ENCODE data around the gene WNT9B.

WNT9B gene

DNA sequence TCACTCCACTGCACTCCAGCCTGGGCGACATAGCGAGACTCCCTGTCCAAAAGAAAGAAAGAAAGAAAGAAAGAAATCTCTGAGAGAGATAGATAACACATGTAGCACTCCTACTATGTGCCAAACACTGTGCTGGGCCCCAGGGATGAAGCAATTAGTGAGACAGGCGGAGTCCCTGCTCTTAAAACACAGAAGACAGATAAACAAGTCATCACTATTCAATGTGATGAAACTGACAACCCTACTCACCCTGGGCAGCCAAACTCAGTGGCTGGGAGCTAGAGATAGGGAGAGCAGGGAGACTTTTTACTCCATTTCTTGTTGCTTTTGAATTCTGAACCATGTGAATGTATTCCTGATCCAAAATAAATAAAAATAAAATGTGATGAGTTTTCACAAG is 36.3 kb downstream of the WNT9B start:
- Histone ChIP-seq H3K27me3 (ENCODE audit: insufficient read depth, poor library complexity, severe bottlenecking) (peaks cover 4% of the 10 kb centered on the region), H3K27ac (replicated peaks) (no peak overlapping the region), H3K4me3 (replicated peaks; ENCODE audit: insufficient read depth, low read length) (no peak overlapping the region)
- TF ChIP-seq SPI1 (IDR thresholded peaks at IDR 0.05; ENCODE audit: borderline replicate concordance, low read depth): no peak
- TF ChIP-seq GABPA (IDR thresholded peaks at IDR 0.05; ENCODE audit: low read depth): no peak
- TF ChIP-seq REST (IDR thresholded peaks at IDR 0.05; ENCODE audit: insufficient replicate concordance, low read depth): no peak
- DNase-seq (ENCODE audit: low read depth in 1 of 2, low spot score in 1 of 2): no peak

GRCh38 chr17:46888727-46889126 is 37.3 kb downstream of the WNT9B start:
- Histone ChIP-seq H3K4me3 (replicated peaks; ENCODE audit: insufficient read depth, low read length) (no peak overlapping the region), H3K27me3 (ENCODE audit: insufficient read depth, poor library complexity, severe bottlenecking) (peaks cover 7% of the 10 kb centered on the region), H3K27ac (replicated peaks) (no peak overlapping the region)
- no peak for DNase-seq (ENCODE audit: low read depth in 1 of 2, low spot score in 1 of 2)
- TF ChIP-seq CTCF (IDR thresholded peaks at IDR 0.05; ENCODE audit: insufficient read depth, low read length): no peak
- no peak for TF ChIP-seq POLR2AphosphoS5 (IDR thresholded peaks at IDR 0.05; ENCODE audit: low read depth)
- no peak for TF ChIP-seq SPI1 (IDR thresholded peaks at IDR 0.05; ENCODE audit: borderline replicate concordance, low read depth)
- no peak for TF ChIP-seq GABPA (IDR thresholded peaks at IDR 0.05; ENCODE audit: low read depth)
- no peak for TF ChIP-seq REST (IDR thresholded peaks at IDR 0.05; ENCODE audit: insufficient replicate concordance, low read depth)

DNA sequence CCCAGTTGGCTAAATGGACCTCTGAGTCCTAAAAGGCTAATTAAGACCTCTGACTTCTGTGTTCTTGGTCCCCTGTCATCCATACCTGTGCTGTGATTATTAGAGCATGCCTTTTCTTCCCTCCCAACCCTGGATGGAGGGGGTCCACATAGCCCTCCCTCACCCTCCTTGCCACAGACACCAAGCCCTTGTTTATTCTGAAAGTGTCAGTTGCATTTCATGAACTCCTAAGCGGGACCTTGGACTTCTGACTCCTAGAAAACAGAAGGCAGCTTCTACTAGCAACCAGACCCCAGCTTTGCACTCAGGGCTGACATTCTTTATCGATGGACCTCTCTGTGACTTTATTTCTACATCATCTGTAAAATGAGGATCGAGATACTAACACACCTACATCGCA is 38.1 kb downstream of the WNT9B start:
- no peak for DNase-seq (ENCODE audit: low read depth in 1 of 2, low spot score in 1 of 2)
- H3K4me3 ChIP-seq (replicated peaks; ENCODE audit: insufficient read depth, low read length): no peak overlapping the region
- TF ChIP-seq SPI1 (IDR thresholded peaks at IDR 0.05; ENCODE audit: borderline replicate concordance, low read depth) (no peak), REST (IDR thresholded peaks at IDR 0.05; ENCODE audit: insufficient replicate concordance, low read depth) (no peak), POLR2AphosphoS5 (IDR thresholded peaks at IDR 0.05; ENCODE audit: low read depth) (no peak), CTCF (IDR thresholded peaks at IDR 0.05; ENCODE audit: insufficient read depth, low read length) (no peak), GABPA (IDR thresholded peaks at IDR 0.05; ENCODE audit: low read depth) (no peak)
- H3K27me3 ChIP-seq (ENCODE audit: insufficient read depth, poor library complexity, severe bottlenecking): peaks cover 7% of the 10 kb centered on the region
- no peak overlapping the region for H3K27ac ChIP-seq (replicated peaks)

Measured in HL-60 (cell line).